Measurements from ENCODE around the gene IQSEC3.

IQSEC3 gene

DNA sequence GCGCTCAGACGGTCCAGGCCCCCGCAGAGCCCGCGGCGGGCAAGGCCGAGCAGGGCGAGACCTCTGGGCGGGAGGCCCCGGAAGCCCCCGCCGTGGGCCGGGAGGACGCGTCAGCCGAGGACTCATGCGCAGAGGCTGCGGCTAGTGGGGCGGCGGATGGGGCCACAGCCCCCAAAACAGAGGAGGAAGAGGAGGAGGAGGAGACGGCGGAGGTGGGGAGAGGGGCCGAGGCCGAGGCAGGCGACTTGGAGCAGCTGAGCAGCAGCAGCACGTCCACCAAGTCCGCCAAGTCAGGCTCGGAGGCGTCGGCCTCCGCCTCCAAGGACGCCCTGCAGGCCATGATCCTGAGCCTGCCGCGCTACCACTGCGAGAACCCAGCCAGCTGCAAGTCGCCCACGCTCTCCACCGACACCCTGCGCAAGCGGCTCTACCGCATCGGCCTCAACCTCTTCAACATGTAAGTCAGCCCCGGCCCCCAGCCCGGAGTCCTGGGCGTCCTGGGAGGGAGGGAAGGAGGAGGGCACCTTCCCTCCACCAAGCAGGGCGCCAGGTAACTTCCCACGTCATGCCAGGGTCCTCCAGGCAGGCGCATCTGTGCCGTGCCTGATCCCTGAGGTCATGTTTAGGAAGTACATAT is 72.4 kb downstream of the IQSEC3 start:
- peak; percentile 4 for DNase-seq (ENCODE audit: low read depth)

GRCh38 chr12:139585-139984 is 73.0 kb downstream of the IQSEC3 start:
- no peak for DNase-seq (ENCODE audit: low read depth)

DNA sequence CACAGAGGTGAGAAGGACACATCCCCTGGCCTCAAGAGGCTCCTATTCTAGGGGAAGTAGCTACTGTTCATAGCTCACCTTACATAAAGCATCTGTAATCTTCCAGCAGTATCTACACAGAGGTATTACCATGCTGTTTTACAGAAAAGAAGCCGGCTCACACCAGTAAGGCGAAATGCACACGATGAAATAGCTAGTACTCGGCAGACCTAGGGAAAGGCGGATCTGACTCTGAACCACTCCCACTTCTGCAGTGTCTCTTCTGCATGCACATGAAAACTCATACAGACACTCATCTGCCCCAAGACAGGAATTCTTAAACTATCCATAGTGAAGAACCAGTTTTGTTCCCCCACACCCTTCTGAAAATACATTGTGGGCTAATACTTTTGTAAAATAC is 73.6 kb downstream of the IQSEC3 start:
- DNase-seq (ENCODE audit: low read depth), result no peak

DNA sequence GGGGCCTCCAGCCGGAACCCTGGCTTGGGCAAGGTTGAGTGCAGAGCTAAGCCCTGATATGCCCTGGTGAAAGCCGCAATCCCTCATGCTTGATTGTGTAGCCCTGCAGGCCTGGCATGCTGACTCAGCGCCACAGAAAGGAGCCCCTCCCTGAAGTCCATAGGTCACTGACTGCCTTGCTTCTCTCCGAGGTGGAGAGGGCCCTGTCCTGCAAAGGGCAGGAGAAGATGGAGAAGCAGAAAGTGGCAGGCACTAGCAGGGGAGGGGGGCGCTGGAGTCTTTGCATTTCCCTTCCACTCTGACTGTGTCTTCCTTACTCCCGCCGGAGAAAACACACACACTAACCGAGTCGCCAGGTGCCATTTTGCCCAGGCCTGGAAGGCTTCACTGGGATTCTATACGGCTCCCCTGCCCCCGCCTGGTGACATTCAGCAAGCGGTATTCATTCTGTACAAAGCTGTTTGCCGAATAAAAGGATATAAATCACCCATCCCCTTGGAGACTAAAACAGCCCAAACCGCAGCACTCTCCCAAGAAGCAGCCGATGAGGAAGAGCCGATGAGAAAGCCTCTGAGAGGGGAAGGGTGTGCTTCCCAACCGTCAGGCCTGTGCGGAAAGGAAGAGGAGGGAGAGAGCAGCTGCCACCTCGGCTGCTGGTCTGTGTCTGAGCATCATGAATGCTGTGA is 77.5 kb downstream of the IQSEC3 start:
- no peak for DNase-seq (ENCODE audit: low read depth)

- DNase-seq (ENCODE audit: low read depth), result no peak
Observed at GRCh38 chr12:144650-145284, 78.2 kb downstream of the IQSEC3 start.

GRCh38 chr12:145369-145960 is 78.9 kb downstream of the IQSEC3 start:
- no peak for DNase-seq (ENCODE audit: low read depth)

GRCh38 chr12:147242-147641 is 80.7 kb downstream of the IQSEC3 start:
- DNase-seq (ENCODE audit: low read depth), result no peak

GRCh38 chr12:148676-149416 is 82.3 kb downstream of the IQSEC3 start:
- no peak for DNase-seq (ENCODE audit: low read depth)

GRCh38 chr12:151579-151978 is 85.0 kb downstream of the IQSEC3 start:
- no peak for DNase-seq (ENCODE audit: low read depth)

DNA sequence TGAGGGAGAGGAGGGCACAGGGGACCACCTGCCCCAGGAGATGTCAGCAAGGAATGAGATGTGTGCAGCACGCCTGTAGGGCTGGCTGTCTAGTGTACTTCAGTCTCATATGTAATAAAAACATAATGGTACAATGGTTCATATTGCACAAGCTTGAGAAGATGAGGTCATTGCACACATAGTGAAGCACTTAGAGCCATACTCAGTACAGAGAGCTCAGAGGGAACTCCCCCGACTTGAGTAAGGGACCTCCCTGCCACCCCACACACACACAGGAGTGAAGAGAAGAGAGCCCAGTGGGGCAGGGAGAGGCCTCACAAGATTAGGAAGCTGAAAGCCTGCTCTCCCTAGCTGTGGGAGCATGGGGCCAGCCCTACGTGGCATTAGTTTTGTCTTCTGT is 85.9 kb downstream of the IQSEC3 start:
- DNase-seq (ENCODE audit: low read depth), result no peak

DNA sequence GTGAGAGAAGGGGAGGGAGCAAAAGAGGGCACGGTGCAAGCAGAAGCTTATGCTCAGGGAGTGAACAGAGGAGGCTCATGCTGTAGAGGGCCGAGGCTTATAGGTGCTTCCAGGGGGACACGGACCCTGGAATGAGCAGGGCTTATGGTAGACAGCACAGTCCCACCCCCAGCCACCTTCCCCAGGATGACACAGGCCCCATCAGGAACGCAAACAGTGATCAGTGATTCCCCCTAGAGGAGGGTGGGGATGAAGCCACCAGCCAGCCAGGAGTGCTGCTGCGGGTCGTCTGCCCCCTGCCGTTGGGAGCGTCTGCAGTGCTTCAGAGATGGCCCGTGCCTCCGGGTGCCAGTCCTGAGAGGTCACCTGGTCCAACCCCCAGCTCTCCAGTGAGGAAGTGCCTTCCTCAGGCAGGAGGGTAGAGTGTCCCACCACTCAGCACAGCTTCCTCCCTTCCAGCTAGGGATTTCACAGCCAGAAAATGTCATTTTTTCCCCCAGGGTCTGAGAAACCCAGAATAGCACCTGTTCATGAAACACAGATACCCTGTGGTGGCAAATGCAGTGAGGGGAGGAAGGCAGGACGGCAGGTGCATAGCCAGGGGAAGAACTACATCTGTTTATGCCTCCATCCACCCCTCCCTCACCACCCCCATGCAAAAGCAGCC is 86.6 kb downstream of the IQSEC3 start:
- DNase-seq (ENCODE audit: low read depth), result no peak

GRCh38 chr12:154058-154457 is 87.5 kb downstream of the IQSEC3 start:
- DNase-seq (ENCODE audit: low read depth), result no peak

DNA sequence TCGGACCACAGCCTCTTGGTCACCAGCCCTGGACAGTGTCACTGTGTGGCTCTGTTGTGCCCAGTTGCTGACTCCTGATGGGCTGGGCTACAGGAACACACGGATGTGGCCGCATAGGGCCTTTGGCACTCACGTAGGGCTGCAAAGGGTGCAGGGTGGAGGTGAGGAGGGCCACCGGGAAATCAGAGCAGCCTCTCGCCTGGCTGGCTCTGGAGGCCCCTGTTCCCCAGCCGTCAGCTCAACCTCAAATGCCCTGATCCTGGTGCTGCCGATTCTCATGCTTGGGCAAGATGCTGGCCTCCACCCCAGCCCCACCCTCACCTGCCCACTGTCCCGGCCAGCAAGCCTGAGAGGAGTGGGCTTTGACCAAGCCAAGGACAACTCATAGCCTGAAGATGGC is 88.4 kb downstream of the IQSEC3 start:
- no peak for DNase-seq (ENCODE audit: low read depth)

GRCh38 chr12:155646-156045 is 89.1 kb downstream of the IQSEC3 start:
- DNase-seq (ENCODE audit: low read depth), result no peak

GRCh38 chr12:156945-157344 is 90.4 kb downstream of the IQSEC3 start:
- no peak for DNase-seq (ENCODE audit: low read depth)

- DNase-seq (ENCODE audit: low read depth), result no peak
Observed at GRCh38 chr12:157644-158043, 91.1 kb downstream of the IQSEC3 start.

DNA sequence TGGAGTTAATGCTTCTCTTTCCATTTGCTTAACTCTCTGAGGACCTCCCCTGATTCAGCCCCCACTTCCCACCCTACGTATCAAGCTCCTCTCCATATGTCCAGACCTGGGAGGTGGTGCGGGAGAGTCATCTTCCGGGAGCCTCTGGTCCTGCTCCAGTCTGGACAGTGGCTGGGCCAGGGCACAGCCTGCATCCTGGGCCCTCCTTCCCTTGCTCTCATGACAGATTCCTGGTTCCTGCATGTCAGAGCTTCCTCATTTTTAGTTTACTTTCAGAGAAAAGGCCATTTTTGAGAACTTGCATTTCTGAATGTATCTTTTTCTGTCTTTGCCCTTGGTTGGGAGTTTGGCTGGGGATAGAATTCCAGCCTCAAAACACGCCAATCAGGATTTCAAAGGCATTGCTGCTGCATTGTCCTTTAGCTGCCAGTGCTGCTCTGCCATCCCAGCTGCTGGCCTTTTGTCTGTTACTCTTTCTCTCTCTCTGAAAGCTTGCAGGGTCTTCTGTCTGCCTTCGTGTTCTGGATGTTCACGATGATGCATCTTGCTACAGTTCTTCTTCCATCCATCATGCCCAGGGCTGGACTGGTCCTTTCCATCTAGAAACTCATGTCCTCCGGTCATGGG is 92.7 kb downstream of the IQSEC3 start:
- DNase-seq (ENCODE audit: low read depth), result no peak

DNA sequence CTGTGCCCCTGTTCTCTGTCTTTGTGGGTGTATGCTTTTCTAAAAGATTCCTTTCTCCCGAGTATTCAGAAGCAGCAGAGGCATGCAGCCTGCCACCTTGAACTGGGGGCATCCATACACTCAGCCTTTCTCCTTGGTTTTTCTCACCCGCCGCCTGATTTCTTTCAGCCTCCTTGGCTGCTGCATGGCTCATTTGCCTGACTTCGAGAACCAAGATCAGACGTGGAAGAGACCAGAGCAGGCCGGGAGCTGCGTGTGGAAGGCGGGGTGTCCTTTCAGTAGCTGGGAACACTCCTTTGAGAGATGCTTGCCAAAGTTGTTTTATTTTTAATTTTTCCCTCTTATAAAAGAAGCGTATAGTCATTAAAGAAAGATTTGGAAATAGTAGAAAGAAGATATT is 94.3 kb downstream of the IQSEC3 start:
- no peak for DNase-seq (ENCODE audit: low read depth)

- DNase-seq (ENCODE audit: low read depth), result no peak
Observed at GRCh38 chr12:161823-162222, 95.3 kb downstream of the IQSEC3 start.

- DNase-seq (ENCODE audit: low read depth), result no peak
Observed at GRCh38 chr12:162467-163307, 96.1 kb downstream of the IQSEC3 start.
